Raji (cell line): ENCODE data around the gene ITFG2.

ENCODE experiments used
- POLR2A ChIP-seq: IDR thresholded peaks from 2 replicates; pipeline ENCODE4 v1.6.1; 2011; ENCODE audit warnings: low read depth, low read length, control low read depth; ENCODE audit not compliant: insufficient read depth

The ITFG2 gene

GRCh38 chr12:2793561-2793960 lies 18.9 kb upstream of the ITFG2 start:
- TF ChIP-seq POLR2A, result no peak

DNA sequence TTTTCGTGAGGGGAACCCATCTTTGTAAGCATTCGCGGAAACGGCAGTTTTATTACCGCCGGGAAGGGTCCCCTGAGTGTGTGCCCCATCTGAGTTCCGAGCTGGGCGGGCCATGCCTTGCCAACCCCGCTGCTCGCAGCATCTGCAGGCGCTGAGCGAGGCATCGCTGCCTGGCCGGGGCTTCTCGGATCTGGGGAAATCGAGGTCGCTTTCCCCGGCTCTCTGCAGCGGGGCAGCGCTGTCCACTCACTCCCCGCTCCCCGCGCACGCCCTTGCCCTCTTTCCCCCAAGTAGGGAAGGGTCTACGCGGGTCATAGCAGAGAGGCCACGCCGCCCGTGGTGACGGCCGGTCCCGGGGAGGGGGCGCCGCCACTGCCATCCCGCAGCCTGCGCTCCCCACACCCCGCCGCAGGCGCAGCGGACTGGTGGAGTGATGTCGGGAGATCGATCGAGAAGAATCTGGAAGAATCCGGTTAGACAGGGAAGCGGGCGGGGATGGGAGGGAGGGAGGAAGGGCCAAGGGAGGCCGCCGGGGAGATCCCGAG lies 18.2 kb upstream of the ITFG2 start:
- TF ChIP-seq POLR2A, result no peak

DNA sequence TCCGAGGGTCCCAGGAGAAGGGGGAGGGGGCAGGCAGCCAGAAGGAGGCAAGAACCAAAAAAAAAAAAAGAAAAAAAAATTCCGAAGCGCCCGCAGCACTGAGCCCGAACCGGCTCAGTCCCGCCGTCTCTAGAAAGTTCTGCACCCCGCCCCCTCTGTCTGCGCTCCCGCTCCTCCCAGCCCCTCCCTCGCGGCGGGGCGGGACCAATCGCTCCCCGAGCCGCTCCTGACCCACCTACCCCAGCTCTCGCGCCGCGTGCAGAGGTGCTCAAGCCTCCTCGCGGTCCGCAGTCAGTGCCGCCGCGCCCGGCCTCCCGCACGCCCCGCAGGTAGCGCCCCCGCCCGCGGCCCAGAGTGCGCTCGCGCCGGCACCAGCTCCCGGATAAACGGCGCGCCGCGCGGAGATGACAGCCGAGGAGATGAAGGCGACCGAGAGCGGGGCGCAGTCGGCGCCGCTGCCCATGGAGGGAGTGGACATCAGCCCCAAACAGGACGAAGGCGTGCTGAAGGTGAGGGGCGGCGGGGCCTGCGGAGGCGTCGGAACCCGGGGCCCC lies 17.7 kb upstream of the ITFG2 start, which contains the start of gene FKBP4:
FKBP4 (plus strand) TSS at position 235 of the 554 bp plus-strand sequence; CDS start at position 405, 170 bp downstream.
- peak; percentile 96 for TF ChIP-seq POLR2A

DNA sequence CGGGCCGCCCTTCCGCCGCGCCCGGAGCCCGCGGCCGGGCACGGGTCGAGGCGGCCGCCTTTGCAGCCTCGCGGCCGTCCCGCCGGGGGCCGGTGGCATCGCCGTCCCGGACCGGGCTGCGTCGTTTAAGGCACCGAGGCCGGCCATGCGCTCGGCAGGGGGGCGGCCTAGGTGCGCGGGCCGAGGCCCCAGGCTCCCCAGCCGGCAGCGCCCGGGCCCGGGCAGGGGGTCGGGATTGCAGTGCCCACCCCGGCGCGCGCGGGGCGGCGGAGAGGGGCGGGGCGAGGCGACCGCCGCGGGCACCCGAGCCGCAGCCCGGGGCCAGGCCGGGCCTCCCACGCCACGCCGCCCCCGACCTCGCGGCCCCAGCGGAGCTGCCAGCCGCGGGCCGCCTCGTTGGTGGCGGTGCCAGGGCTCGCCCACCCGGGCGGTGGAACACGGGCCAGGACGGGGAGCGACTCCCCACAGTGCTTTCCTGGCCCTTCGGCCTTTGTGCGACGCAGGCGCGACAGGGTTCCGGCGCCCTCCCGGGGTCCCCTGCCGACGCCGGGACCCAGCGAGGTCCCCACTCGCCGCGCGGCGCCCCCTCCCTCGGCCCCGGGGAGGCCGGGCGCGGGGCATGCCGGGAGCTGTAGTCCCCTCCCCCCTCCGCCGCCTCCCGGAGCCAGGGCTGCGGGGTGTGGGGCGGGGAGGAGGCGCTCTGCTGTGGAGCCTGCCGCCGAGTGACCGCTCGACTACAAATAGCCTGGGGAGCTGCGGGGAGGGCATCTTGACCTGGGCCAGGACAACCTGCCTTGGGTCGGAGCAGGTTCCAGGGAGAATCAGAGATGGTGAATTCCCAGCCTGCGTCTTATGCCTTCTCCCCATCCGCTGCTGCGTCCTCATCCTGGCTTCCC lies 16.9 kb upstream of the ITFG2 start:
- peak; percentile 62 for TF ChIP-seq POLR2A

DNA sequence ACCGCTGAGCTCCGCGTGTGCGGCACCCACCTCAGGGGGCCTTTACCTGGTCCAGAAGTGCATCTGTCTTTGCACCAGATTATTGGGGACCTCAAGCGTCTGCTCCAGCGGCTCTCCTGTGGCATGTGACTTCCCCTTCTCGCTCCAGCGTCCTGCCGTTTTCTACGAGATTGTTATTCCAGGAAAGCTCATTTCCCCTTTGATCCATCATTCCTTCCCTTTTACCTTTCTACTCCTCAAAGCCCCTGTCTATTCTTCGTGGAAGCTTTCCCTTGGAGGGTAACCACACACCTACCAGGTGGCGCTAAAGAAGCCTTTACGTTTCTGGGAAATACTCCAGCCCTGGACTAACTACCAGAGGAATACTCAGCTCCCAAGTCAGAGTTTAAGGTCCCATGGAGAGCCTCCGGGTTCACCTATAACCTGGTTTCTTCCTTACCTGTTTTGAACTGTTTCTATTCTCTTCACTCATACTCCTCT lies 16.2 kb upstream of the ITFG2 start:
- no peak for TF ChIP-seq POLR2A

DNA sequence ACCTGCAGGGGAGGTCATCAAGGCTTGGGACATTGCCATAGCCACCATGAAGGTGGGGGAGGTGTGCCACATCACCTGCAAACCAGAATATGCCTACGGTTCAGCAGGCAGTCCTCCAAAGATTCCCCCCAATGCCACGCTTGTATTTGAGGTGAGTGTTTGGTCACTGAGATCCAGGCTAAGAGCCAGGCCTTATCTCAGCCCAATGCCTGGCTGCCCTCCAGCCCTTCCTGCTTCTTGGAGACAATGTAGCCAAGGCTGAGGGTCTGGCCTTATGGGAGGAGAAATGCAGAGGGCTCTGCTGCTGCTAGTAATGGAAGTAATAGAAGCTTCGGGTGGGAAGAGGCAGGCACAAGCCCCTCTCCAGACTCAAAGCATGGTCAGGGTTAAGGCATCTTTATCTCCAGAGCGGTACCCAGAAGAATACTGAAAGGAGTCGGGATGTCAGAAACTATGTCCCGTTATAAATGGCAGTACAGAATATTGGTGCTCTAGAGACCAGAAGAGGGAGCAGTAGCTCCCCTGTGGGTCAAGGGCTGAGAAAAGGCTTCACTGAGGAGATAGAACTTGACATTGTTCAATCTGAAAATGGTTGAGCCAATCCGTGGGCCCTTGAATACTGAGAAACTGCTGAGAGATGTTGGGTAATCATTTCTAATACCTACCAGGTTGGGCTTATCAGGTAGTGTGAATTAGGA lies 14.6 kb upstream of the ITFG2 start:
- no peak for TF ChIP-seq POLR2A

DNA sequence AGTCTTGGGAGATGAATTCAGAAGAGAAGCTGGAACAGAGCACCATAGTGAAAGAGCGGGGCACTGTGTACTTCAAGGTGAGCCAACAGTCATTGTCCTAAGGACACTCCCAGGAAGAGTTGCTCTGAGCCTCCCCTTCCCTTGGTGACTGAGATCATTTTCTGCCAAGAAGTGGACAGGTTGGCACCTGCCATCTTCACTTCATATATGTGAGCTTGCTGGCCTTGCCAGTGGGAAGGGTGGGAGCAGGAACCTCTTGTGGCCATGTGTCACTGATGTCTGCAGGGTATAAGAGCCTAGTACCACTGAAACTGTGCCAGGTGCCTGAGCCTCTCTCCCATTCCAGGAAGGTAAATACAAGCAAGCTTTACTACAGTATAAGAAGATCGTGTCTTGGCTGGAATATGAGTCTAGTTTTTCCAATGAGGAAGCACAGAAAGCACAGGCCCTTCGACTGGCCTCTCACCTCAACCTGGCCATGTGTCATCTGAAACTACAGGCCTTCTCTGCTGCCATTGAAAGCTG lies 12.4 kb upstream of the ITFG2 start:
- no peak for TF ChIP-seq POLR2A

GRCh38 chr12:2801044-2801783 lies 11.3 kb upstream of the ITFG2 start:
- no peak for TF ChIP-seq POLR2A

- TF ChIP-seq POLR2A, result no peak
These were observed 8.7 kb upstream of the ITFG2 start for GRCh38 chr12:2803635-2804392.

GRCh38 chr12:2804393-2805142 lies 7.9 kb upstream of the ITFG2 start:
- no peak for TF ChIP-seq POLR2A

- TF ChIP-seq POLR2A, result no peak
These were observed 7.3 kb upstream of the ITFG2 start for GRCh38 chr12:2805143-2805520.

- no peak for TF ChIP-seq POLR2A
These were observed 5.8 kb upstream of the ITFG2 start for GRCh38 chr12:2806700-2807099.

DNA sequence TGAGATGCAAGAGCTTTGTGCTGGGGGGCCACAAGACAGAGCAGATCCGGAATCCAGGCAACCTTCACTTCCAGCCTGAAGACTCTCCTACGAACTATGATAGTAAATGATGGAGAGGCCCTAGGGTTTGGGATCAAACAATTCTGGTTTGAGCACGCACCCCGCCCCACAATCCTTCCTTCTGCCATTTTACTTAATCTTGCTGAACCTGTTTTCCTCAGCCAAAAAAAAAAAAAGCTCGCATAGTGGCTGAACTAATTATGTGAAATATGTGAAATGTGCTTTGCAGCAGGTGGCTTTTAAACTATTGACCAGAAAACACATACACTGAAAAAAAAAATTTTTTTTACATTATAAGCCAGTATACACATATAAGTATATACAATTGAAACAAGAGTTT lies 667 bp upstream of the ITFG2 start:
- no peak for TF ChIP-seq POLR2A
